Thyroid gland (tissue), 4 donors: Measurements from ENCODE around the gene FBXO41. TPM values are rescaled to one million over a fixed set of nuclear protein-coding genes. Genes with fewer than 3 reads are reported as not detected.
A peak's percentile ranks its signal among the peaks of the same experiment; 100 is the strongest.

Experiments
- DNase-seq, 2 donors: peaks; one replicate each; pipeline ENCODE4 v3.0.0-alpha.2; 2019
- H3K27ac ChIP-seq, 3 donors: fragments of 200-600 bp; sonication (generic); 1 replicate in 2 of 3; 2 replicates in 1 of 3; pipeline ENCODE4 v1.5.1; 2016 to 2019; ENCODE audit warnings: mild to moderate bottlenecking in 1 of 3, moderate library complexity in 1 of 3
- H3K27me3 ChIP-seq: fragments of 200-600 bp; sonication (generic); one replicate; pipeline ENCODE4 v1.5.1; 2019
- H3K36me3 ChIP-seq, 2 donors: fragments of 200-600 bp; sonication (generic); one replicate each; pipeline ENCODE4 v1.5.1; 2016 to 2019
- H3K4me1 ChIP-seq, 2 donors: fragments of 200-600 bp; sonication (generic); one replicate each; pipeline ENCODE4 v1.5.1; 2017 to 2019
- H3K4me3 ChIP-seq, 3 donors: fragments of 200-600 bp; sonication (generic); replicated peaks in 1 of 3; 1 replicate in 2 of 3; 2 replicates in 1 of 3; pipeline ENCODE4 v1.5.1; 2016; ENCODE audit warnings: mild to moderate bottlenecking in 1 of 3
- H3K9me3 ChIP-seq: fragments of 200-600 bp; sonication (generic); one replicate; pipeline ENCODE4 v1.5.1; 2017
- CTCF ChIP-seq, 6 experiments: fragments of 200-600 bp in 3 of 6; fragments of 450-650 bp in 3 of 6; sonication (generic) in 3 of 6; IDR thresholded peaks; one replicate each; pipeline ENCODE4 v1.5.1; 2016 to 2019; ENCODE audit warnings: antibody characterized with exemption in 6 of 6, mild to moderate bottlenecking in 2 of 6, inconsistent platforms in 1 of 6, moderate library complexity in 1 of 6
- POLR2A ChIP-seq, 2 donors: fragments of 450-650 bp; IDR thresholded peaks; one replicate each; pipeline ENCODE4 v1.6.1; 2017; ENCODE audit warnings: antibody characterized with exemption in 2 of 2, mild to moderate bottlenecking in 2 of 2, moderate library complexity in 1 of 2
- WGBS, 2 donors: methylation state at CpG; one replicate each; pipeline ENCODE4 v1.1.5; 2017; 5-methylcytosine and 5-hydroxymethylcytosine counted together
- intact Hi-C: fragments of 100-400 bp; cut with DNase I; formaldehyde crosslinking; loops from one replicate; pipeline ENCODE4 v1.15.1; 2023
- total RNA-seq, 4 donors: library from RNA; depleted of rRNA; stranded (reverse); fragments of >200 nt; gene quantifications; one replicate each; pipeline ENCODE4 v1.2.3, GENCODE V29; 2016

FBXO41 gene
- total RNA-seq, 4 donors from 2014 or later: 0.79 to 3.8 (median 1.3) TPM

DNA sequence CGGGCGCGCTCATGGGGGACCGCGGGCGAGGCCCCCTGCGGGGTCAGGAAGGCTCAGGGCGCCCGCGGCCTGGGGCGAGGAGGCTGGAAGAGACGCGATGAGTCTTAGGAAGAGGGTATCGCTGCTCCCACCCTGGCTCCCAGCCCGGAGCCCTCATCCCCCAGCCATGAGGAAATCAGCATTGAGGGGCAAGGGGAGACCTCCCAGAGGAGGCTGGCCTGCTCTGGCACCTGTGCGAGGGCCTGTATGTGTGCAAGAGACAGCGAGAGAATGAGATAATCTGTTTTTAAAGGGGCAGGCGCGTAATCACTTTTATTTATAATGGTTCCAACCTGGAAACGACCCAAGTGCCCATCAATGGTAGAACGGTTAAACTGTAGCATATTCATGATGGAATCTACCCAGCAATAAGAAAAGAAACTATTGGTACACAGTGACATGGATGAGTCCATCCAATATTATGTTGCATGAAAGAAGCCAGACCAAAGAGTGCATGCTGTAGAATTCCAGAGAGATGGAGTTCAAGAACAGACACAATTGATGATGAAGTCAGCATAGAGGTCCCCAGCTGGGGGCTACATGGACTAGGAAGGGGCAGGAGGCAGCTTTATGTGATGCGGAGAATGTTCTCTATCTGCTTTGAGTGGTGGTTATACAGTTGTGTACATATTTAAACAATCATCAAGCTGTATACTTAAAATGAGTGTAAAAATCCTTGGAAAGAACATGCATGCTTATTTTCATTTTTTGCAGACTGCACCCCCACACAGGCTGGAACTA lies 14.4 kb downstream of the FBXO41 start:
- H3K4me3 ChIP-seq: peak overlapping the region in 1 of 3 donors; percentile 0
- WGBS, 2 donors: 35 to 57% methylated on average over 7 to 13 of the region's 22 CpGs
- no peak for TF ChIP-seq CTCF (IDR thresholded peaks at IDR 0.05)
- TF ChIP-seq POLR2A (IDR thresholded peaks at IDR 0.05): no peak

DNA sequence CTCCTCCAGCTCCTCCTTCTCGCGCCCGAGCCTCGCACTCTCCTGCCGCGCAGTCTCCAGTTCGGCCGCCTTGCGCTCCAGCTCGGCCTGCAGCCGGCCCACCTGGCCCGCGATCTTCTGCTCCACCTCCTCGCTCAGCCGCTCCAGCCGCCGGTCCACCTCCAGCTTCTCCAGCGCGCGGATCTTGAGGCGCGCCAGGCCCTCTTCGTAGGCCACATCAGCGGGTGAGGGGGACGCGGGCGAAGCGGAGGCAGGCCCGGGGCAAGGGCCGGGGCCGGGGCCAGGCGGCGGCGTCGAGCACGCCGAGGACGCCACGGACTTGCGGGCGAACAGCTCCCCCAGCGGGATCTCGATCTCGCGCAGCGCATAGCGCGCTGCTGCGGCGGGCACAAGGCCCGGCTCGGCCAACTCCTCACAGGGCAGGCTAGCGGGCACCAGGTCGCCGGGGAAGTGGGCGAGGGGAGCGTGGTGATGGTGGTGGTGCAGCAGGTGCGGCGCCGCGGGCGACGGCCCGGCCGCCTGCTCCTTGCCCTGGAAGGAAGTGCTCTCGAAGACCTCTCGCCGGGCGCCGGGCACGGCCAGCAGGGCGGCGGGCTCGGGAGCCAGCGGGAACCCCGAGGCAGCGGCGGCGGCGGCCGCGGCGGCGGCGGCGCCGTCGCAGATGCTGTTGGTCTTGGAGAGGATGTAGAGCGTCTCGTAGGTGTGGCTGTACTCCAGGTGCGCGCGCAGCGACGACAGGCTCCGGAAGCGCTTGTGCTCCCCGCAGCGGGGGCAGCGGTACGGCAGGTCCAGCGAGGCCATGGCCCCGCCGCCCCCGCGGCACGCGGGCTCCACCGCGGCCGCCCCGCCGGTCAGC lies 15.2 kb downstream of the FBXO41 start:
- peak; percentile 57 to 62 for DNase-seq
- TF ChIP-seq CTCF (IDR thresholded peaks at IDR 0.05) (no peak), POLR2A (IDR thresholded peaks at IDR 0.05) (no peak)
- 13 to 14% methylated on average over 28 to 45 of the region's 113 CpGs for WGBS, 2 donors
- no peaks in the 10 kb centered on the region for H3K9me3 ChIP-seq
- intact Hi-C loops: no loop called here
- H3K4me1 ChIP-seq: peaks cover 6 to 10% of the 10 kb centered on the region in 2 donors
- H3K27me3 ChIP-seq: no peaks in the 10 kb centered on the region
- H3K27ac ChIP-seq: no peak overlapping the region
- H3K36me3 ChIP-seq: no peaks in the 10 kb centered on the region
- H3K4me3 ChIP-seq: peak overlapping the region in 1 of 3 donors; percentile 17

More for the DNA sequence above, 14.4 kb downstream of the FBXO41 start:
- Histone ChIP-seq H3K4me1 (peaks cover 6 to 10% of the 10 kb centered on the region in 2 donors), H3K36me3 (no peaks in the 10 kb centered on the region), H3K27me3 (no peaks in the 10 kb centered on the region), H3K27ac (no peak overlapping the region), H3K9me3 (no peaks in the 10 kb centered on the region)
- intact Hi-C loops: no loop called here
- no peak for DNase-seq

GRCh38 chr2:73268366-73268829 lies 15.9 kb downstream of the FBXO41 start:
- peak overlapping the region in 1 of 3 donors; percentile 17 for H3K4me3 ChIP-seq
- 21 to 46% methylated on average over 14 of the region's 14 CpGs for WGBS, 2 donors
- no peaks in the 10 kb centered on the region for H3K36me3 ChIP-seq
- intact Hi-C loops: no loop called here
- no peak for DNase-seq
- no peak overlapping the region for H3K27ac ChIP-seq
- no peaks in the 10 kb centered on the region for H3K9me3 ChIP-seq
- H3K4me1 ChIP-seq: peaks cover 6 to 10% of the 10 kb centered on the region in 2 donors
- H3K27me3 ChIP-seq: no peaks in the 10 kb centered on the region
- TF ChIP-seq CTCF (IDR thresholded peaks at IDR 0.05): no peak
- no peak for TF ChIP-seq POLR2A (IDR thresholded peaks at IDR 0.05)

GRCh38 chr2:73267008-73267407 lies 17.3 kb downstream of the FBXO41 start:
- TF ChIP-seq POLR2A (IDR thresholded peaks at IDR 0.05) (no peak), CTCF (IDR thresholded peaks at IDR 0.05) (no peak)
- no peaks in the 10 kb centered on the region for H3K27me3 ChIP-seq

More at GRCh38 chr2:73267008-73267407, 17.3 kb downstream of the FBXO41 start:
- Histone ChIP-seq H3K4me3 (no peak overlapping the region), H3K27ac (no peak overlapping the region), H3K9me3 (no peaks in the 10 kb centered on the region), H3K4me1 (peaks cover 6 to 10% of the 10 kb centered on the region in 2 donors), H3K36me3 (no peaks in the 10 kb centered on the region)
- WGBS, 2 donors: 99 to 100% methylated on average over 4 of the region's 4 CpGs
- DNase-seq: no peak
- intact Hi-C loops: no loop called here
